LNCAP (cell line): ENCODE data around the gene TEX2.

Source experiments
- TF ChIP-seq, protein P1 (sequence below): fragments of 450-650 bp; IDR thresholded peaks from 2 replicates; pipeline ENCODE4 v1.5.1; 2017; ENCODE audit warnings: mild to moderate bottlenecking

The TEX2 gene

DNA sequence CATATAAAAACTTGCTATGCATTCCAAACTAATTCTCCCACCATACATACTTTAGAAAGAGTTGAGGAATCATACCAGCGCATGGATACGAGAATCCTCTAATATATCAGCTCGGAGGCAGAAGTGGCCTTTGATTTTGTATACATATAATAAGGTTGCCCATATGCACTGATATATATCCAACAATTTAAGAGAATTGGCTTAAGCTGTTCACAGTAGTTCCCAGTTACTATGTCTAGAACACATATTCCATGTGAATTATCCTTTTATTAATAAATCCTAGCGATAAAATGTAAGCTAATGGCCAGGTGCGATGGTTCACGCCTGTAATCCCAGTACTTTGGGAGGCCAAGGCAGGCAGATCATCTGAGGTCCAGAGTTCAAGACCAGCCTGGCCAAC lies 113.9 kb downstream of the TEX2 start:
- TF ChIP-seq, protein P1, sequence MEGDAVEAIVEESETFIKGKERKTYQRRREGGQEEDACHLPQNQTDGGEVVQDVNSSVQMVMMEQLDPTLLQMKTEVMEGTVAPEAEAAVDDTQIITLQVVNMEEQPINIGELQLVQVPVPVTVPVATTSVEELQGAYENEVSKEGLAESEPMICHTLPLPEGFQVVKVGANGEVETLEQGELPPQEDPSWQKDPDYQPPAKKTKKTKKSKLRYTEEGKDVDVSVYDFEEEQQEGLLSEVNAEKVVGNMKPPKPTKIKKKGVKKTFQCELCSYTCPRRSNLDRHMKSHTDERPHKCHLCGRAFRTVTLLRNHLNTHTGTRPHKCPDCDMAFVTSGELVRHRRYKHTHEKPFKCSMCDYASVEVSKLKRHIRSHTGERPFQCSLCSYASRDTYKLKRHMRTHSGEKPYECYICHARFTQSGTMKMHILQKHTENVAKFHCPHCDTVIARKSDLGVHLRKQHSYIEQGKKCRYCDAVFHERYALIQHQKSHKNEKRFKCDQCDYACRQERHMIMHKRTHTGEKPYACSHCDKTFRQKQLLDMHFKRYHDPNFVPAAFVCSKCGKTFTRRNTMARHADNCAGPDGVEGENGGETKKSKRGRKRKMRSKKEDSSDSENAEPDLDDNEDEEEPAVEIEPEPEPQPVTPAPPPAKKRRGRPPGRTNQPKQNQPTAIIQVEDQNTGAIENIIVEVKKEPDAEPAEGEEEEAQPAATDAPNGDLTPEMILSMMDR = no peak

DNA sequence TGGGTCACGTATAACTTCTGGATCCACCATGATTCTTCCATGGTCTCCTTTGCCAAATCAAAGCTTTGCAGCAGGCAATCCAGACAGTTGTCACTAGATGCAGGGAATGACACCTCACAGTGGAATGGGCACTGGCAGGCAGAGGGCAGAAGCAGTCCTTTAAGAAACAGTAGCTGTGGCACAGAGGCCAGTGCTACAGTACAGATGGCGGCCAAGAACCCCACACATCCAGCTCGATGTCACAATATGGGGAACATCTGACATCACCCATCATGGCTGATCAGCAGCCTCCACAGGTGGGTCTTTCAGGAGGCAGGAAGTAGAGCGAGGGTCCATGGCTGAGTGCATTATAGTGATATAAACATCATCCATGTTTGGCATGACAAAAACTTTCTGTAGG lies 114.4 kb downstream of the TEX2 start:
- TF ChIP-seq, protein P1 = no peak

DNA sequence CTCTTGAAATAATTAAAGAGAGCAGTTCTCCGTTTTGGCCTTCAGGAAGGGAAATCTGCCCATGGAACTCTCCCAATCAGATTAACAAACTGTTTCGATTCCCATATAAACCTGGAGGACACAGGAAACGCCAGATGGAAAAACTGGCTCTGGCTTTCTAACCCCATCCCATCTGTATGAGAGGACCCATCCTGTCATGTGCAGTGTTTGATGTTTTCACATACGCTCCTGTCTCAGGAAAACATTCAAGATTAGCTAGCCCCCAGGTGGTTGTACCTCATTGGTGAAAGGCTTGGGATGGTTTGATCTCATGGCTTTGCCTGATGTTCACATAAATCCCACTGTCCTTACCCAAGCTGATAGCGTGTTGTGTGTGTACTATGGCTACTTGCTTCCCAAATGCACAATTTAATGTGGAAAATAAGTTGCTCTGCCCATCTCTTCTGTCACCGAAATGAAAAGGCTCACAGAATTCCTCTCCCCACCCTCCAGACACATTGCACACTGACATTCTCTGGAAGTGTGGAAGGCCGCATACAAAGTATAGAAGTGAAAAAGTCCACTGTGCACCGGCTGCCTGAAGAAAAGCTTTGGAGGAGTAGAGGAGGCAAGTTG lies 114.9 kb downstream of the TEX2 start:
- TF ChIP-seq, protein P1 = no peak

DNA sequence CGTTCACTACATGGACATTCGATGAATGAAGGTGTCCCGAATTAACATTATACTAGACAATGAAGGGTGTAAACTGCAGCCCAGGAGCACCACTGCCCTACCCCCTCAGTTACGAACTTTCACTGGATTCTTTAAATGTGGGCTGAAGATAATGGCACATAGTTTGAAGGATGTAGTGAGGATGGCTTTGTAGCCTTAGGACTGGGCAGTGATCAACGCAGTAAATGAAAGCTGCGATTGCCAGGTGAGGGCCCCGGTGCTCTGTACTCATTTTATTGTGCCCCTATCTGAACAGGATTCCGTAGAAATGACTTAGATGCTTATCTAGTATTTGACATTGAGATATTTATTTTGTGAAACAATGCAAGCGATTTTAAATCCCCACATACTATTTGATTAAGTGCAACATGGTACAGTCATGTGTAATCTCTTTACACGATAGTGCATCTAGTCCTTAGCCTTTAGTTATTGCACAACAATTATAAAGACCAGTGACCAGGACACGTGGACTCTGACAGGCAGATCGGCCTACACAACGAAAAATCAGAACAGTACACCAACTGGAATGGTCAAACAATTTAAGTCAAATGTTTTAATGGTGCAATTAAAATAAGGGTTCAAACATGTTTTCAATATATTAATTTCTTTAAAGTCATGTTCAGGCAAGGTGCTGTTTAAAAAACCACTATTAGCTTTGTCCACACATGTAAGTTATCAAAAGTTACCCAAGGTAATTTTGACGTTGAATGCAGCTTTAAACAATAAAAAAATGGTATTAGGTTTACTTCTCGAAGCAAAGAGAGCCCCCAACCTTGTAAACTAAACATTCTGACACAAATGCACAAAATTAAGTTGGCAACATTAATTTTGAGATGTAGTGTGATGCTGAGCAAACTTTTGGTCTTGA lies 115.7 kb downstream of the TEX2 start:
- TF ChIP-seq, protein P1 = no peak

DNA sequence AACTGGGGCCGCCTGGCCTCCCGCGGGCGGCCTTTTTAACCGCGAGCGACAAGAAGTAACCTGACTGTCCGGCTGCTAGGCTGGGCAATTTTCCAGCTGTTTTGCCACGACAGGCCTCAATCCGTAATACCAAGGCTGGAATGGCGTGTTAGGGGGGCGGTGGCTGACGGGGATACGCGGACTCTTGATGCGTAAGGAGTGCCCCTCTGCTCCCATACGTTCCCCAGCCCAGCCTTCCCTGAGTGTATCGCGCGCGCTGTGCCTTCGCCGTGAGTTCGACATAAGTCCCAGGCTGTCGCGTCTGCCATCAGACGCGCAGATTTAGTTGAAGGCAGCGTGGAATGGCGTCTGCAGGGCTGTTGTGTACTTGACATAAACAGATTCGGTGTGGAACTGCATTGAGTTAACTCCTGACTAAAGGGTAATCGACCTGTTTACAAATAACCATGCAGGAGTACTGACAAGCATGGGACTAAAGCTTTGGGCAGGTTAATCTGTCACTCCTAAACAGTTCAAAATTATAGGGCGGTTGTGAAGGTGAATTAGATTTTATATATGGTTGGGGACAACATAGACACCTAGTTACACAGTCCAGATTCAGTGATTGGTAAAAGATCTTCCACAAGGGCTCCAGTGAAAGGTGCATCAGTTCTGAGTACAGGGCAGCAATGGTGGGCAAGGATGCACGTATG lies 116.5 kb downstream of the TEX2 start:
- TF ChIP-seq, protein P1 = no peak

DNA sequence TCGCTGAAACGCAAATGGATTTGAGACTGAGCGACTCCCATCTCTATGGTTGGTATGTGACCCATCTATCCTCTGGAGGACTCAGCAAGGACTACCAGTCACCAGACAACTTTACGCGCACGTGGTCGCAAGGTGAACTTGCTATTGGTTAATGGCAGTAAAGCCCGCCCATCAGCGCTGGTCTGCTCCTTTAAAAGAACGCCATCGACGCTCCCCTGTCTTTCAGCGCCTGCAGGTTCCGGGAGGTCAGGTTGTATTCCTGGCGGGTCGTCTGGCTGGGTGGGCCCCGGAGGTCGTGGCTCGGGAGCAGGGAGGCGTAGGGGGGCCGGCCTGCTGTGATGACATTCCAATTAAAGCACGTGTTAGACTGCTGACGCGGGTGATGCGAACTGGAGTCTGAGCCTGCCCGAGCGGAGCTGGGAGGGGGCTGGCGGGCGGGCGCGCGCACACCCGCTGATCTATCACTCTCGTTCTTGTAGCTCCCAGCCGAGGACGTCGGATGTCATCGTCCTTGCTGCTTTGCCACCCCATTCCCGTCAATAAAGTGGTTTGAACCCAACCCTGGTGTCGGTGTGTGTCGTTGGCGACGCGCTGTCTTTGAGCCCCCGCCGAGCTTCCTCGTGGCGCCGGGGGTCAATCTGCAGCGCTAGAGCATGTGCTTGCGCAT lies 117.2 kb downstream of the TEX2 start:
- TF ChIP-seq, protein P1 = no peak

DNA sequence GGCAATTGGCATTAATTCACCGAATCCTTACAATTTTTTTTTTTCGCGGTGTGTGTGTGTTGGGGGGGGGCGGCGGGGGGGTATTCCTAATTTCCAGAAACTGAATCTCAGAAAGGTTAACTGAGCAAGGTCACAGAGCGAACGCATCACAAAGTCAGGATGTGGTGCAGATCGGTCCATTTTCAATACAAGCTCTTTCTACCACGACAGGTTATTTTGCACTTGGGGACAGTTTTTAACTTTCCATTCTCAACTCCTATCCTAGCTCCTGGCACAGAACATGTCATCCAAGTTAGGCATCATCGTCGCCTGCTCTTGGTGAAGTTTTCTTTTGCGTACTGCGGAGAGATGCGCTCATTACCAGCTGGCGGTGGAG lies 117.7 kb downstream of the TEX2 start:
- TF ChIP-seq, protein P1 = no peak
